GM12864 (cell line): ENCODE measurements around the gene TNFRSF14.

ENCODE experiments used
- DNase-seq: peaks from one replicate; pipeline ENCODE4 v3.0.0-alpha.2; 2011; ENCODE audit warnings: low read depth
- H3K4me3 ChIP-seq: 2 replicates; pipeline ENCODE4 v1.5.1; 2011; ENCODE audit warnings: mild to moderate bottlenecking, low read depth, low read length, control low read depth
- TF ChIP-seq, protein P1 (sequence below): IDR thresholded peaks from 2 replicates; pipeline ENCODE4 v1.5.1; 2011; ENCODE audit warnings: low read depth, mild to moderate bottlenecking, moderate library complexity, low read length, control low read depth, inconsistent platforms; ENCODE audit errors: missing control alignments

Gene TNFRSF14

GRCh38 chr1:2606881-2607621, 50.9 kb downstream of the TNFRSF14 start:
- TF ChIP-seq, protein P1, sequence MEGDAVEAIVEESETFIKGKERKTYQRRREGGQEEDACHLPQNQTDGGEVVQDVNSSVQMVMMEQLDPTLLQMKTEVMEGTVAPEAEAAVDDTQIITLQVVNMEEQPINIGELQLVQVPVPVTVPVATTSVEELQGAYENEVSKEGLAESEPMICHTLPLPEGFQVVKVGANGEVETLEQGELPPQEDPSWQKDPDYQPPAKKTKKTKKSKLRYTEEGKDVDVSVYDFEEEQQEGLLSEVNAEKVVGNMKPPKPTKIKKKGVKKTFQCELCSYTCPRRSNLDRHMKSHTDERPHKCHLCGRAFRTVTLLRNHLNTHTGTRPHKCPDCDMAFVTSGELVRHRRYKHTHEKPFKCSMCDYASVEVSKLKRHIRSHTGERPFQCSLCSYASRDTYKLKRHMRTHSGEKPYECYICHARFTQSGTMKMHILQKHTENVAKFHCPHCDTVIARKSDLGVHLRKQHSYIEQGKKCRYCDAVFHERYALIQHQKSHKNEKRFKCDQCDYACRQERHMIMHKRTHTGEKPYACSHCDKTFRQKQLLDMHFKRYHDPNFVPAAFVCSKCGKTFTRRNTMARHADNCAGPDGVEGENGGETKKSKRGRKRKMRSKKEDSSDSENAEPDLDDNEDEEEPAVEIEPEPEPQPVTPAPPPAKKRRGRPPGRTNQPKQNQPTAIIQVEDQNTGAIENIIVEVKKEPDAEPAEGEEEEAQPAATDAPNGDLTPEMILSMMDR, result no peak
- no peak overlapping the region for H3K4me3 ChIP-seq
- DNase-seq, result no peak

GRCh38 chr1:2607641-2608091, 51.5 kb downstream of the TNFRSF14 start:
- TF ChIP-seq, protein P1, result no peak
- no peak overlapping the region for H3K4me3 ChIP-seq
- DNase-seq, result no peak

DNA sequence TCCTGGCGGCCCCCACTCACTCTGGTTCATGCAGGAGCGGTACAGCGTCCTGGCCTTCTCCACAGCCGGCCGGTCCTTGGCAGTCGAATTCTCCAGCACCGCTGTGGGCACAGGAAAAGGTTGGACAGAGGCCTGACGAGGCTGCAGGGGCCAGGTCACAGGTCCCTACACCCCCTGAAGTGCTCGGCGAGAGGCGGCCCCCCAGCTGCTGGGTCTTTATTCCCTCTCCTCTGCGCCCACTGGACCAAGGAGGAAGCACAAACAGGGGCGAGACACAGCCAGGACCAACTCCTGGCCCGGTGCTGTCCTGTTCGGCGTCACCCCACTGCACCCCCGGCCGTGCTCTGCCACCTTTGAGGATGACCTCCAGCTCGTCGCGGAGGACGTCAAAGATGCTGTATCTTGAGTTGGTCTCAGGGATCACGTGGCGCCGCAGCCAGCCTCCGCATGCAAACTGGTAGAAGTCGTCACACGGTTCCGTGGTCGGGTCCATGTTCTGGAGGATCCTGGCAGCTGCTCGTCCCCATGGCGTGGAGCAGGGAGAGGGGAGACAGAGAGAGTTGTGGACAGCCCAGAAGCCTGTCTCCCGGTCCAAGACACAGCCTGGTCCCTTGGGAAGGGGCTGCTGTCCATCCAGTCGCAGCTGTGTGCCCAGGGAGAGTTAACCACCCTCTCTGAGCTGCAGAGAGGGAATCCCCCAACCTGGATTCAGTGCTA, 53.3 kb downstream of the TNFRSF14 start:
- TF ChIP-seq, protein P1, result no peak
- H3K4me3 ChIP-seq, result no peak overlapping the region
- DNase-seq, result no peak

DNA sequence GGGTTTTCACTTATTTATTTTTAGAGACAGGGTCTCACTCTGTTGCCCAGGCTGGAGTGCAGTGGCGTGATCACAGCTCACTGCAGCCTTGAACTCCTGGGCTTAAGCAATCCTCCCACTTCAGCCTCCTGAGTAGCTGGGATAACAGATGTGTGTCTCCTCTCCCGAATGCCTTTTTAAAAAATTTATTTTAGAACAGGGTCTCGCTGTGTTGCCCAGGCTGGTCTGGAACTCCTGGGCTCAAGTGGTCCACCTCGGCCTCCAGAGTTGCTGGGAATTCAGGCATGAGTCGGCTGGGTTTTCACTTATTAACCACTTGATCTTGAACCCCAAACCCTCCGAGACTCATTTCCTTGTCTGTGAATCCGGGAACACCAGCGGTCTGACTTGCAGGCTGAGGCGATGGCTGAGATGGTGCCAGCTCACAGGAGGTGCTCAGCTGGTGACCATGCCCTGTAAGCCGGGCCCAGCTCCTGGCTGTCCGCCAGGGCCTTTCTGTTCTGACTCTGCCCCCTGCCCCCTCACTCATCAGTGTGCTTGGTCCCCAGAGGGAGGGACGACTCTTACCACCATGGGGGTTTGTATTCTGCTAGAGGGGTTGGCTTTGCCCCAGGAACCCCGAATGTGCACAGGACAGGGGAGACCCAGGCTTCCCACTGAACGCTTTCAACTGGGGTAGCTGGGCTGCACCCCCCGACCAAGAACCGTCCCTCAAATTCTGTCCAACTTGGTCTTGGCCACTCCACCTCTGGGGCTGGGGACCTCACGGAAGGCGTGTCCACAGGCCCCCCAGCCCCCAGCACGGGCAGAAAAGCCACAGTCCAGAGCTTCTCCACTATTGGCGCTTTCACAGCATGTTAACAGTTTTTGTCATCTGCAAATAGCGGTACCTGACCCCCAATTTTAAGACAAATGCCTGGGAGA, 54.1 kb downstream of the TNFRSF14 start:
- TF ChIP-seq, protein P1, result no peak
- no peak overlapping the region for H3K4me3 ChIP-seq
- DNase-seq, result no peak

GRCh38 chr1:2611031-2611501, 54.9 kb downstream of the TNFRSF14 start:
- TF ChIP-seq, protein P1, result no peak
- no peak overlapping the region for H3K4me3 ChIP-seq
- no peak for DNase-seq

DNA sequence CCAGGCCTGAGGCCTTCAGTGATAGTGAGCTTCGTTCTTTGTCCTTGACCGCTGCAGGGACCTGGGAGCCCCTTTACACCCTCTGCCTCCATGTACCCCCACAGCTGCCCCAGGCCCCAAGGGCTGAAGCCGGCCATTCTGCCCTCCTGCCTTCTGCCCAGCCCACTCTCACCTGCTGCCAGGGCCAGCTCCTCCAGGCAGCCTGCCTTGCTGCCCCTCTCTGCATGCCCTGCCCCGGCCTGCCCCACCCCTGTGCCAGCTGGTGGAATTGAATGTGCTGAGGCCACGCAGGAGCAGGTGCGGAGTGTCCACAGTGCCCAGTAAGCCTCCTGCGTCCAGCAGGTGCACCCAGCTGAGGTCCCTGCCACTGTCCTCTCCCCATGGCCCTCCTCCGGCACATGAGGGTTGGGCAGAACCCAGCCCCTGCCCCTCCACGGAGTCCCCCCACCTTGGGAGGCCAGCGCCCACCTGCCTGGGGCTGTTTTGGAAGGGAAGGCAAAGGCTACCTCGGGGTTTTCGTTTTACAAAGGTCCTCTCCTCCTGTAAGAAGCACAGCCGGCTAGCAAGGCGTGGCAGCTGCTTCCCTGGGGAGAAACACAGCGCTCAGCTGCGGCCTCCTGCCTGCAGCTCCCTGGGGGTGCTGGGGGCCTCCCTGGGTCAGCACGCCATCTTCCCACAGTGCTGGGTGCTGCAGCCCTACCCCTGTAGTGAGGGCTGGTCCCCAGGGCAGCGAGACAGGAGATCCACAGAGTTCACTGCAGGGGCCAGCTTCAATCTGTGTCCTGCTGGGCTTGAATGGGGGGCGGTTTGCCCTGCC, 55.7 kb downstream of the TNFRSF14 start:
- TF ChIP-seq, protein P1, result no peak
- DNase-seq, result no peak
- H3K4me3 ChIP-seq, result no peak overlapping the region
